ENCODE measurements around the gene GTPBP6.

GRCh38 chrX:361231-362145 lies 42.9 kb upstream of the GTPBP6 start:
- TF ChIP-seq CTCF (IDR thresholded peaks at IDR 0.05), result no peak
- TF ChIP-seq POLR2A (IDR thresholded peaks at IDR 0.05), result no peak

Data from adrenal gland (tissue), 5 donors.